GM12875 (cell line): Measurements from ENCODE around the gene CARMIL1.

Experiments
- H3K4me3 ChIP-seq: one replicate; pipeline ENCODE4 v1.5.1; 2011; ENCODE audit warnings: low read depth, low read length, control low read depth
- CTCF ChIP-seq: IDR thresholded peaks from 2 replicates; pipeline ENCODE4 v1.5.1; 2011; ENCODE audit warnings: low read depth, mild to moderate bottlenecking, control low read depth, inconsistent platforms, low read length, moderate library complexity, borderline replicate concordance; ENCODE audit not compliant: insufficient read depth

The CARMIL1 gene

DNA sequence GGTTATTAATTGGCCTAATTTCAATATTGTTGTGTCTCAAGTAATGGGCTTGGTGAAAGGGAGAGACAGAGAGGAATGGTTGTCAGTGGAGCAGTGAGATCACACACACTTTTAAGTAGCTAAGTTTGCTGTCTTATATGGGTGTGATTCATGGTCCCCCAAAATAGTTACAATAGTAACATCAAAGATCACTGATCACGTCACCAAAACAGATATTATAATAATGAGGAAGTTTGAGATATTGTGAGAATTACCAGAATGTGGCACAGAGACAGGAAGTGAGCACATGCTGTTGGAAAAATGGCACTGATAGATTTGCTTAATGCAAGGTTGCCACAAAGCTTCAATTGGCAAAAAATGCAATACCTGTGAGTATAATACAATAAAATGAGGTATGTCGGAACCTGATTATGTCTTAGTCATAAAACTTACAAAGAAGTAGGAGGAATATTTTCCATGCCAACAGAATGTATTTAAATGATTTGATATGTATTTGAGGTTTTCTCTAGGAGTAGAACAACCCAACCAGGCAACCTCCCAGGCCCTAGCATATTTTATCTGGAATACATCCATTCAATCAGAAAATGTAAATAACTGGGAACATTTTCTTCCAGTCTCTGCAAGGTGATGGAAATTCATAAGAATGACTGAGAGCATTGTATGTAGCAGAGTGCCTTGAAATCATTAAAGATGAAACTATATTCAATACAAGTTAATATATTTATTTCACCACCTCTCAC lies 167.8 kb downstream of the CARMIL1 start:
- no peak for TF ChIP-seq CTCF
- H3K4me3 ChIP-seq = no peak overlapping the region

GRCh38 chr6:25447570-25447929 lies 168.4 kb downstream of the CARMIL1 start:
- H3K4me3 ChIP-seq = no peak overlapping the region
- no peak for TF ChIP-seq CTCF

- TF ChIP-seq CTCF = no peak
- H3K4me3 ChIP-seq = no peak overlapping the region
Measured at GRCh38 chr6:25448965-25449538, 169.9 kb downstream of the CARMIL1 start.

GRCh38 chr6:25449774-25450173 lies 170.6 kb downstream of the CARMIL1 start:
- TF ChIP-seq CTCF = no peak
- H3K4me3 ChIP-seq = no peak overlapping the region

DNA sequence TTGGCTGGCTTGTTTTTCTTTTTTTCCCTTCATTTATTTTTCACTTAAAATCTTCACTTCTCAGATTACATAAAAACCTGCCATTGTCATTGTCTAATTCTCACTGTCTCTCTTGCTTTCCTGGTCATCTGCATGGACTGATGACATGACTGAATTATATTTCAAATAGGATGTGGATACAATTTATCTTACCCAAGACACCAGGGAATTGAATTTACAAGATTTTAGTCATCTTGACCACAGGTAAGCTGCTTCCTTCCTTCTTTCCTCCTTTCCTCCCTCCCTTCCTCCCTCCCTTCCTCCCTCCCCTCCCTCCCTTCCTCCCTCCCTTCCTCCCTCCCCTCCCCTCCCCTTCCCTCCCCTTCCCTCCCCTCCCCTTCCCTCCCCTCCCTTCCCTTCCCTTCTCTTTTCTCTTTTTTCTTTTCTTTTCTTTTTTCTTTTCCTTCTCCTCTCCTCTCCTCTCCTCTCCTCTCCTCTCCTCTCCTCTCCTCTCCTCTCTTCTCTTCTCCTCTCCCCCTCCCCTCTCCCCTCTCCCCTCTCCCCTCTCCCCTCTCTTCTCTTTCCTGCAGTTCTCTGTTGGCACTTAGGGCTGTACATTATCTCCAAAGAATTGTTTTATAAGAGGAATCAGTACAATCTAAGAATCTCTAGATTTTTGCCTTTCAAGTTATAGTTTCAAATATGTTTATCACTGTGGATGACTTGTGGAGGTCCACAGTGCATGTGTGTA lies 171.5 kb downstream of the CARMIL1 start:
- no peak for TF ChIP-seq CTCF
- H3K4me3 ChIP-seq = no peak overlapping the region

- no peak overlapping the region for H3K4me3 ChIP-seq
- TF ChIP-seq CTCF = no peak
Measured at GRCh38 chr6:25452031-25452430, 172.9 kb downstream of the CARMIL1 start.
